ENCODE results near the gene METTL2B. TPM values are rescaled to one million over a fixed set of nuclear protein-coding genes. Genes with fewer than 3 reads are reported as not detected.

METTL2B gene
- total RNA-seq, 1 experiment from 2014 or later = 40.4 TPM

GRCh38 chr7:128434413-128435326 is 41.9 kb upstream of the METTL2B start:
- ChIA-PET POLR2A (no interaction called here), CTCF (interaction anchor here (0.9 to 3.4 kb wide), 10 partner anchors 9 to 53 kb away, joined by 3 to 33 read pairs (median 7); partner anchors contain the start of gene HILPDA)
- DNase-seq (ENCODE audit: low spot score) = no peak
- Mint-ChIP-seq H3K36me3 (no peaks in the 10 kb centered on the region), H3K27ac (peak overlapping the region; percentile 81; the same call in 1 of the 2 replicates), H3K9me3 (no peaks in the 10 kb centered on the region), H3K27me3 (ENCODE audit: low read depth) (no peaks in the 10 kb centered on the region), H3K4me3 (no peak overlapping the region), H3K4me1 (peaks cover 30% of the 10 kb centered on the region)
- ATAC-seq = peak; percentile 32
- no peak for TF ChIP-seq NFE2L1 (CRISPR knock-in tag; IDR thresholded peaks at IDR 0.05)
- no peak for TF ChIP-seq IRF1 (CRISPR knock-in tag; IDR thresholded peaks at IDR 0.05)
- TF ChIP-seq TEAD4 (CRISPR knock-in tag; IDR thresholded peaks at IDR 0.05) = no peak
- TF ChIP-seq SMAD3 (CRISPR knock-in tag; IDR thresholded peaks at IDR 0.05; ENCODE audit: borderline replicate concordance) = no peak
- no peak for TF ChIP-seq ZNF138 (CRISPR knock-in tag; conservative IDR thresholded peaks at IDR 0.05)

- Mint-ChIP-seq H3K27ac (no peak overlapping the region), H3K9me3 (no peaks in the 10 kb centered on the region), H3K27me3 (ENCODE audit: low read depth) (no peaks in the 10 kb centered on the region), H3K4me1 (peaks cover 31% of the 10 kb centered on the region), H3K36me3 (no peaks in the 10 kb centered on the region), H3K4me3 (no peak overlapping the region)
- CTCF ChIA-PET = interaction anchor here (1.0 to 3.4 kb wide), 10 partner anchors 9 to 54 kb away, joined by 3 to 33 read pairs (median 7); partner anchors contain the start of gene HILPDA
- ATAC-seq (peak; percentile 17; the same call in 1 of the 2 replicates), DNase-seq (ENCODE audit: low spot score) (no peak)
- POLR2A ChIA-PET = no interaction called here
- TF ChIP-seq ZNF425 (CRISPR knock-in tag; conservative IDR thresholded peaks at IDR 0.05) (no peak), RELA (CRISPR knock-in tag; IDR thresholded peaks at IDR 0.05; ENCODE audit: borderline replicate concordance) (no peak), SMAD3 (CRISPR knock-in tag; IDR thresholded peaks at IDR 0.05; ENCODE audit: borderline replicate concordance) (no peak), IRF2 (CRISPR knock-in tag; IDR thresholded peaks at IDR 0.05; ENCODE audit: borderline replicate concordance, low read depth) (no peak), FOXK1 (CRISPR knock-in tag; IDR thresholded peaks at IDR 0.05) (no peak), AR (CRISPR knock-in tag; IDR thresholded peaks at IDR 0.05) (no peak), TEAD1 (CRISPR knock-in tag; IDR thresholded peaks at IDR 0.05) (no peak), ZMAT4 (CRISPR knock-in tag; IDR thresholded peaks at IDR 0.05) (no peak), FOXP4 (CRISPR knock-in tag; IDR thresholded peaks at IDR 0.05) (no peak), ATF1 (CRISPR knock-in tag; IDR thresholded peaks at IDR 0.05) (no peak), ATF6 (CRISPR knock-in tag; IDR thresholded peaks at IDR 0.05) (no peak), NR3C1 (CRISPR knock-in tag; conservative IDR thresholded peaks at IDR 0.05; ENCODE audit: low read depth) (no peak), HMGA2 (CRISPR knock-in tag; IDR thresholded peaks at IDR 0.05) (no peak), ETV6 (CRISPR knock-in tag; IDR thresholded peaks at IDR 0.05) (no peak), ZNF219 (CRISPR knock-in tag; IDR thresholded peaks at IDR 0.05; ENCODE audit: borderline replicate concordance) (no peak), ZNF512 (CRISPR knock-in tag; IDR thresholded peaks at IDR 0.05; ENCODE audit: borderline replicate concordance) (no peak), MXD4 (CRISPR knock-in tag; IDR thresholded peaks at IDR 0.05; ENCODE audit: borderline replicate concordance) (no peak)
Measured at GRCh38 chr7:128435327-128435686, 41.2 kb upstream of the METTL2B start.
